OCI-LY1 (cell line): ENCODE data around the gene BTG4.

Source experiments
- CTCF ChIP-seq: fragments of 200-600 bp; sonication (generic), shearing (Covaris generic); IDR thresholded peaks from 2 replicates; pipeline ENCODE4 v1.5.1; 2017; ENCODE audit warnings: mild to moderate bottlenecking, antibody characterized with exemption, low read length, moderate library complexity, mixed read lengths
- EZH2 ChIP-seq: fragments of 200-600 bp; sonication (generic), shearing (Covaris generic); IDR thresholded peaks from 2 replicates; pipeline ENCODE4 v1.8.0; 2017; ENCODE audit warnings: borderline replicate concordance, mixed run types, mild to moderate bottlenecking, antibody characterized with exemption, low read length, moderate library complexity, mixed read lengths

GRCh38 chr11:111452146-111452545, 60.0 kb downstream of the BTG4 start:
- no peak for TF ChIP-seq CTCF
- TF ChIP-seq EZH2, result no peak
